Measurements from ENCODE around the gene WBP2NL.

The WBP2NL gene

DNA sequence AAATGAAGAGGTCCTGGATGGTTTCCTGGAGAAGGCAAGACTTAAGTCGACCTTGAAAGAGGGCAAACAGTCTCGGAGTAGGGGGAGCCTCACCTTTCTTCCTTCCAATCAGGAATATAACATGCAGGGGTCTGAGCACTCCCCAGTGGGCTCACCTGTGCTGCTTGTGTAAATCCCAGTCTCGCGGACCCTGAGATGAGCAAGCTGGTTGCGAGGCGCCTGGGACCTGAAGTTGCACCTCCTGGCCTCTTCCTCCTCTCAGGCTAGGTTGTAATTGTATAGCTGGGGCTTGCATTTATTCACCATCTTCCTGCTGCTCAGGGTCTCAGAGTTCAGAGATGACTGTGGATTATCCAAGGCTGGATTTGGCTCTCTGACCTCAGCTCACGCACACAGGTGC is 7.5 kb upstream of the WBP2NL start:
- DNase-seq (ENCODE audit: low read depth) = no peak
- TF ChIP-seq, protein P1, sequence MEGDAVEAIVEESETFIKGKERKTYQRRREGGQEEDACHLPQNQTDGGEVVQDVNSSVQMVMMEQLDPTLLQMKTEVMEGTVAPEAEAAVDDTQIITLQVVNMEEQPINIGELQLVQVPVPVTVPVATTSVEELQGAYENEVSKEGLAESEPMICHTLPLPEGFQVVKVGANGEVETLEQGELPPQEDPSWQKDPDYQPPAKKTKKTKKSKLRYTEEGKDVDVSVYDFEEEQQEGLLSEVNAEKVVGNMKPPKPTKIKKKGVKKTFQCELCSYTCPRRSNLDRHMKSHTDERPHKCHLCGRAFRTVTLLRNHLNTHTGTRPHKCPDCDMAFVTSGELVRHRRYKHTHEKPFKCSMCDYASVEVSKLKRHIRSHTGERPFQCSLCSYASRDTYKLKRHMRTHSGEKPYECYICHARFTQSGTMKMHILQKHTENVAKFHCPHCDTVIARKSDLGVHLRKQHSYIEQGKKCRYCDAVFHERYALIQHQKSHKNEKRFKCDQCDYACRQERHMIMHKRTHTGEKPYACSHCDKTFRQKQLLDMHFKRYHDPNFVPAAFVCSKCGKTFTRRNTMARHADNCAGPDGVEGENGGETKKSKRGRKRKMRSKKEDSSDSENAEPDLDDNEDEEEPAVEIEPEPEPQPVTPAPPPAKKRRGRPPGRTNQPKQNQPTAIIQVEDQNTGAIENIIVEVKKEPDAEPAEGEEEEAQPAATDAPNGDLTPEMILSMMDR (conservative IDR thresholded peaks at IDR 0.05; ENCODE audit: low read depth, low read length) = no peak
- H3K4me3 ChIP-seq (ENCODE audit: low read depth, low read length) = no peak overlapping the region

DNA sequence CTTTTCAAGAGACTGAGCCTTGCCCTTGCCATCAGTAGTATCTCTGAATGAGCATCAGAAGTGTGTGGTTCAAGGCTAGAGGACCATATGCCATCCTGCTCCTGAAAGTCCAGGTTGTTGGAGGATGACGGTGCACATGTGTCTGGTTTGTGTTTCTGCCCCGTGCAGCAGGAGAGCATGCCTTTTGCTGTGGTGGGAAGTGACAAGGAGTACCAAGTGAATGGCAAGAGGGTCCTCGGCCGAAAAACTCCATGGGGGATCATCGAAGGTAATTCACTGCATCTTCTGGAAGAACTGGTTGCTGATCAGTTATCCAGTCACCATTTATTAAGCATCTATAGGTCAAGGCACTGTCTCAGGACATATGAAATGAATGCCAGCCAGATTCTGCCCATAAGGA is 6.1 kb upstream of the WBP2NL start:
- TF ChIP-seq, protein P1 (conservative IDR thresholded peaks at IDR 0.05; ENCODE audit: low read depth, low read length) = no peak
- no peak overlapping the region for H3K4me3 ChIP-seq (ENCODE audit: low read depth, low read length)
- DNase-seq (ENCODE audit: low read depth) = no peak

DNA sequence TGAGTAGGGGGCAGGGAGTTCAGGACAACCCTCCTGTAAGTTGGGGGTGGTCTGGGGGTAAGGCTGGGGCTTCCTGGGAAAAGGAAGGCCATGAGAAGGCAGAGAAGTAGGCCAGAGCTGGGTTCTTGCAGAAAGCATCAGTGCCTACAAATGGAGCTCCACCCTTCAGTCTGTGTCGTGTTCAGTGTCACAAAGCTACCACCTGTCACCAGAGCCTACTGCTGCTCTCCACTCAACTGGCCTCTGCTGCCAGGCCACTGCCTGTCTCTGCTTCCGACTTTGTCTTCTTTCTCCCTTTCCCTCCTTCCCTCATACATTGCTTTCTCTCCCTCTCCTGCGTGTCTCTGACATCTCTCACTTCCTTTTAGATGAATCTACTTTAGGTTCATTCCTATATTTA is 3.4 kb upstream of the WBP2NL start:
- DNase-seq (ENCODE audit: low read depth) = no peak
- TF ChIP-seq, protein P1 (conservative IDR thresholded peaks at IDR 0.05; ENCODE audit: low read depth, low read length) = no peak
- no peak overlapping the region for H3K4me3 ChIP-seq (ENCODE audit: low read depth, low read length)

DNA sequence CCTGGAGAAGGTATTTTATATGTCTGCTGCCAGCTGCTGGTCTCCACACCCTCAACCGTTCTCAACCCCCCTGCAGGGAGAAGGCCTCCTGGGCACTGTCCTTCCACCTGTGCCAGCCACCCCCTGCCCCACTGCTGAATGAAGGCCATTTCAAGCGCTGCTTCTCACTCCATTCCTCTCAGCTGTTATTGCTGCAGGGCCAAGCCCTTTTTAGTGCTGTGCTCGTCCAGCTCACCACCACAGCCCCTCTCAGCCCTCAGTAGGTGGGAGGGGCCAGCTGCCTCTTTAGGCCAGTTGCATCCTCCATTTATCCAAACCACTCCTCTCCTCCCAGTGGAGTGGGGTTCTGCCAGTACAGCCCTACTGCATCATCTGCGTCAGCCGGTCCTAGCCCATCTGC is 1.8 kb upstream of the WBP2NL start:
- TF ChIP-seq, protein P1 (conservative IDR thresholded peaks at IDR 0.05; ENCODE audit: low read depth, low read length) = no peak
- no peak for DNase-seq (ENCODE audit: low read depth)
- H3K4me3 ChIP-seq (ENCODE audit: low read depth, low read length) = no peak overlapping the region

DNA sequence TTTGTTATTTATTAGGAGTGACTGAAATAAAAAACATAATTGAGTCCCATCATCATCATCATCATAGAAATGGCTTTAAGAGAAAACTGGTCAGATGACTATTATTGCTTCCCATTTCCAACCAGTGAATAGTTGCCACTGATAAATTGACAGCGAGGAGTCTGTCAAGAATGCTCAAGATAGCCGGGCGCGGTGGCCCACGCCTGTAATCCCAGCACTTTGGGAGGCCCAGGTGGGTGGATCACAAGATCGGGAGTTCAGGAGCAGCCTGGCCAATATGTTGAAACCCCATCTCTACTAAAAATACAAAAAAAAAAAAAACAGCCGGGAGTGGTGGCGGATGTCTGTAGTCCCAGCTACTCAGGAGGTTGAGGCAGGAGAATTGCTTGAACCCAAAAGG is 1.9 kb downstream of the WBP2NL start:
- DNase-seq (ENCODE audit: low read depth) = no peak

DNA sequence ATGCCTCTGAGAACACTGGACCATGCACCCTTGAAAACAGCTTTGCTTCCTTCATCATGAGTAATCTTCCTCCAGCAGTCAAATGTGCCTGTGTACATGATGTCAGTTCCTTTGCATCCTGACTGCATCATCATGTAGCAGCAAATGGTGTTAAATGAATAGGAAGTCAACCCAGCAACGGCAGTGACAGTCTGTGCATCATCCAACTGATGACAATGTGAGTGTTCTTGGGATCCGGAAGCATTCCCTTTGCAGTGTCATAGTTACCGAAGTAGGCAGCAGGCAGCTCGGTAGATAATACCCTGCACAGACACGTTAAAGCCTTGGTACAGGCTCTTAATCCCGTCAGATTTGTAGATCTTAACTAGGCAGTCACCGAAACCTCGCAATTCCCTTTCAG is 2.5 kb downstream of the WBP2NL start:
- no peak for DNase-seq (ENCODE audit: low read depth)
- H3K4me3 ChIP-seq (ENCODE audit: low read depth, low read length) = no peak overlapping the region
- TF ChIP-seq, protein P1 (conservative IDR thresholded peaks at IDR 0.05; ENCODE audit: low read depth, low read length) = no peak

More for the DNA sequence above, 1.9 kb downstream of the WBP2NL start:
- no peak overlapping the region for H3K4me3 ChIP-seq (ENCODE audit: low read depth, low read length)
- TF ChIP-seq, protein P1 (conservative IDR thresholded peaks at IDR 0.05; ENCODE audit: low read depth, low read length) = no peak

DNA sequence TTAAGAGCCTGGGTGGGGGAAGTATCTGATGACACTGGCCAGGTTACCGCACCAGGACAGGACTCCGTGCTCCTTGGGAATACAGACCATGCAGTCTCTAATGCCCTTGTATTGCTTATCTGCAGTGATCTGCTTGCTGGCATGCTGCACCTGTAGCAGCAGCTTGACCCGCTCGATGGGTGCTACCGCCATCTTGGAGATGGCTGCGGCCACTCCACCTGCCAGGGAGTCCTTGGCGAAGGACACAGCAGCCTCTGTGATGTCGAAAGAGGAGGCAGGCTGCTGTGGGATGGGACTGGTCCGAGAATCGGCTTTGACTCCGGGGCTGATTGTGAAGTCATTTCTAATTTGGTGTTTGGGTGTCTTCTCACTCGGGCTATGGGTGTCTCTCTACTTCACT is 3.1 kb downstream of the WBP2NL start:
- no peak for DNase-seq (ENCODE audit: low read depth)
- H3K4me3 ChIP-seq (ENCODE audit: low read depth, low read length) = no peak overlapping the region

More for the DNA sequence above, 3.1 kb downstream of the WBP2NL start:
- TF ChIP-seq, protein P1 (conservative IDR thresholded peaks at IDR 0.05; ENCODE audit: low read depth, low read length) = no peak
